Tibial nerve (tissue), 4 donors: ENCODE results near the gene KIAA0040.

Experiments used
- CTCF ChIP-seq, 5 experiments: fragments of 200-600 bp in 3 of 5; fragments of 450-650 bp in 2 of 5; sonication (generic) in 3 of 5; IDR thresholded peaks; one replicate each; pipeline ENCODE4 v1.5.1; 2016 to 2019; ENCODE audit warnings: antibody characterized with exemption in 5 of 5, mild to moderate bottlenecking in 3 of 5, moderate library complexity in 2 of 5
- EP300 ChIP-seq, 2 donors: sonication (generic); formaldehyde crosslinking; IDR thresholded peaks; one replicate each; pipeline ENCODE4 v1.6.1; 2017; ENCODE audit warnings: antibody characterized with exemption in 2 of 2, mild to moderate bottlenecking in 1 of 2
- POLR2A ChIP-seq, 2 donors: fragments of 450-650 bp; IDR thresholded peaks; one replicate each; pipeline ENCODE4 v1.6.1; 2017; ENCODE audit warnings: antibody characterized with exemption in 2 of 2, mild to moderate bottlenecking in 2 of 2, moderate library complexity in 2 of 2

GRCh38 chr1:175136246-175136645 lies 56.3 kb downstream of the KIAA0040 start:
- TF ChIP-seq CTCF (IDR thresholded peaks at IDR 0.05) (no peak), EP300 (IDR thresholded peaks at IDR 0.05) (no peak), POLR2A (IDR thresholded peaks at IDR 0.05) (no peak)
